ENCODE measurements around the gene S100P. TPM values are rescaled to one million over a fixed set of nuclear protein-coding genes. Genes with fewer than 3 reads are reported as not detected.
"Not testable (repeated sequence)": the region's sequence is repeated elsewhere in the genome, so short reads cannot be mapped to it uniquely, and the experiment has no call there.

The S100P gene
- total and polyA plus RNA-seq, 2 donors from 2014 or later, result not detected

DNA sequence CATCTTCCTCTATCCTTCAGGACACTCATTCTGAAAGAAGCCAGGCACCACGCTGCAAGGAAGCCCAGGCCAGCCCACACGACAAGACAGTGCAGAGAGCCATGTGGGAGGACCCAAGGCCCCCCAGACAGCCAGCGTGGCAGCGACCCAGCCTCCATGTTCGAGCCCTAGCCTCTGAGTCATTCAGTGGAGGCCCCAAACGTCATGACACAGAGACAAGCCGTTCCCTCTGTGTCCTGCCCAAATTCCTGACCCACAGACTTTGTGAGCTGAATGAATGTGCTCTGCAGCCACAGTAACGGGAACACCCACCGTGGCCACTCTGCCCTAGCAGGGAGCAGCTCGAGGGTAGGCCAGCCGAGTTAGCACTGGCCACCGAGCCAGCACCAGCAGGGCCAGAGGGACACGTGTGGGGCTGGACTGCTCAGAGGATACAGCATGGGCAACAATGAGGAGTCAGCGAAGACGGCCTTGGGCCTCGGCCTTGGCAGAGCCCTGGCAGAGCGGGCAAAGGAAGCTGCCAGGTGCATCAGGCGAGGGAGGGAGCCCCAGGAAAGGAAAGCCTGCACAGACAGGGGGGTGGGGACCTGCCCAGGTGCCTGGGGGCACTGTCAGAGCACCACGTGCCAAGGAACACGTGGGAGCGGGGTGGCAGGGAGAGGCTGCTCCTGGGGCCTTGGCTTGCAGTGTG is 30.9 kb downstream of the S100P start:
- FAIRE-seq (no peak), DNase-seq (peak in 1 of 5 donors; percentile 75)
- H3K9me3 ChIP-seq (ENCODE audit: control insufficient read depth in 2 of 3, insufficient read depth in 1 of 3, low read length in 3 of 3), result peaks cover 0 to 5% (median 0%) of the 10 kb centered on the region in 3 donors
- H3K4me3 ChIP-seq (ENCODE audit: low read length in 3 of 3), result no peak overlapping the region
- no peak overlapping the region for H3K27ac ChIP-seq (ENCODE audit: low read depth in 2 of 2, low read length in 2 of 2)
- intact Hi-C loops (cut with DNase I), result loop anchor here (5.0 kb wide), 1 partner anchor 148 kb away; no protein-coding TSS in a partner anchor
- no peaks in the 10 kb centered on the region for H3K36me3 ChIP-seq (ENCODE audit: control insufficient read depth in 2 of 3, insufficient read depth in 3 of 3, low read length in 3 of 3)
- H3K9ac ChIP-seq (ENCODE audit: low read length in 3 of 3), result no peak overlapping the region
- no peaks in the 10 kb centered on the region for H3K27me3 ChIP-seq (ENCODE audit: control insufficient read depth, insufficient read depth, low read length)
- TF ChIP-seq, protein P1, sequence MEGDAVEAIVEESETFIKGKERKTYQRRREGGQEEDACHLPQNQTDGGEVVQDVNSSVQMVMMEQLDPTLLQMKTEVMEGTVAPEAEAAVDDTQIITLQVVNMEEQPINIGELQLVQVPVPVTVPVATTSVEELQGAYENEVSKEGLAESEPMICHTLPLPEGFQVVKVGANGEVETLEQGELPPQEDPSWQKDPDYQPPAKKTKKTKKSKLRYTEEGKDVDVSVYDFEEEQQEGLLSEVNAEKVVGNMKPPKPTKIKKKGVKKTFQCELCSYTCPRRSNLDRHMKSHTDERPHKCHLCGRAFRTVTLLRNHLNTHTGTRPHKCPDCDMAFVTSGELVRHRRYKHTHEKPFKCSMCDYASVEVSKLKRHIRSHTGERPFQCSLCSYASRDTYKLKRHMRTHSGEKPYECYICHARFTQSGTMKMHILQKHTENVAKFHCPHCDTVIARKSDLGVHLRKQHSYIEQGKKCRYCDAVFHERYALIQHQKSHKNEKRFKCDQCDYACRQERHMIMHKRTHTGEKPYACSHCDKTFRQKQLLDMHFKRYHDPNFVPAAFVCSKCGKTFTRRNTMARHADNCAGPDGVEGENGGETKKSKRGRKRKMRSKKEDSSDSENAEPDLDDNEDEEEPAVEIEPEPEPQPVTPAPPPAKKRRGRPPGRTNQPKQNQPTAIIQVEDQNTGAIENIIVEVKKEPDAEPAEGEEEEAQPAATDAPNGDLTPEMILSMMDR (IDR thresholded peaks at IDR 0.05; ENCODE audit: borderline replicate concordance, extremely low read depth, insufficient read depth), result no peak
- peaks cover 0 to 5% (median 0%) of the 10 kb centered on the region in 3 donors for H3K4me1 ChIP-seq (ENCODE audit: control insufficient read depth in 2 of 3, insufficient read depth in 2 of 3, low read depth in 1 of 3, low read length in 3 of 3)

DNA sequence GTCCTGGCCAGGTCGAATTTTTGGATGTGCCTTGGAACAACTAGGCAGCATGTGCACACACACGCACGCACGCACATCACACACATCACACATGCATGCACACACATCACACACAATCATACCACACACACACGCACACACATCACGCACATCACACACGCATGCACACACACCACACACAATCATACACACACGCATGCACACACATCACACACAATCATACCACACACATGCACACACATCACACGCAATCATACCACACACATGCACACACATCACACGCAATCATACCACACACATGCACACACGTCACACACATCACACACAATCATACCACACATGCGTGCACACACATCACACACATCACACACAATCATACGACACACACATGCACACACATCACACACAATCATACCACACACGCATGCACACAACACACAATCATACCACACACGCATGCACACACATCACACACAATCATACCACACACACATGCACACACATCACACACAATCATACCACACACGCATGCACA is 31.8 kb downstream of the S100P start:
- peak overlapping the region in 1 of 3 donors; percentile 42 for H3K4me3 ChIP-seq (ENCODE audit: low read length in 3 of 3)
- not testable (repeated sequence) for H3K36me3 ChIP-seq (ENCODE audit: control insufficient read depth in 2 of 3, insufficient read depth in 3 of 3, low read length in 3 of 3); H3K27ac ChIP-seq (ENCODE audit: low read depth in 2 of 2, low read length in 2 of 2); H3K9ac ChIP-seq (ENCODE audit: low read length in 3 of 3); H3K4me1 ChIP-seq (ENCODE audit: control insufficient read depth in 2 of 3, insufficient read depth in 2 of 3, low read depth in 1 of 3, low read length in 3 of 3); DNase-seq; FAIRE-seq; H3K27me3 ChIP-seq (ENCODE audit: control insufficient read depth, insufficient read depth, low read length); H3K9me3 ChIP-seq (ENCODE audit: control insufficient read depth in 2 of 3, insufficient read depth in 1 of 3, low read length in 3 of 3)
- intact Hi-C loops (cut with DNase I), result loop anchor here (5.0 kb wide), 1 partner anchor 147 kb away; no protein-coding TSS in a partner anchor

DNA sequence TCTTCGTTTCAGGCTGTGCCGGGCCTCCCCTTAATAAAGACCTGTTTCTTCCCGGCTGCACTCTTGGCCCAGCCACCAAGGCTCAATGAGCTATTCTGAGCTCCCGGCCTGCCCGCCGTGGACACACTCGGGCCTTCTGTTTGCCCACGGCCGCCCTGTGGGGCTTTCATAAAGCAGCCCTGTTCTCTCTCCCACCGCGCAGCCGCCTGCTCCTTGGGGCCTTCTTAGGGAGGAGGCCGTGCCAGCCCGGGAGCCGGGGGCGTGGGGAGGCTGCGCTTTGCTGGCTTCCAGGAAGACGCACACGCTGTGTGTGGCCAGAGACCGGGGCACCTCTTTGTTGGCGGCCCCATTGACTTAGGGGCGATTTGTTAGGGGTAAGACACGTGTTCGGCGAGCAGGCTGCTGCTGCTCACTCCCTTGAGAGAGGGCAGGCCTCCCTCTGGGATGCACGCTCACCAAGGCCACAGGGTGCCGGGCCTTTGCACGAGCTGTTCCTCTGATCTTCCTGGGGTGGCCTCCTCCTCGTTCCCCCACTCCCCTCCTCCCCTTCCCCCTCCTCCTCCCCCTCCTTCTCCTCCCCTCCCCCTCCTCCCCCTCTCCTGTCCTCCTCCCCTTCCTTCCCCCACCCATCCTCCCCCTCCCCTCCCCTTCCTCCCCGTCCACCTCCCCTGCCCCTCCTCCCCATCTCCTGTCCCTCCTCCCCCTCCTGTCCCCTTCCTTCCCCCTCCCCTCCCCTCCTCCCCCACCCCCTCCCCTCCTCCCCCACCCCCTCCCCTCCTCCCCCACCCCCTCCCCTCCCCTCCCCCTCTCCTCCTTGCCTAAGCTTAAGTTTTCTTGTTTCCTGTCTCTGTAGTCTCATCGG is 33.6 kb downstream of the S100P start:
- intact Hi-C loops (cut with DNase I), result loop anchor here (5.0 kb wide), 1 partner anchor 145 kb away; no protein-coding TSS in a partner anchor
- Histone ChIP-seq H3K9ac (ENCODE audit: low read length in 3 of 3) (no peak overlapping the region), H3K27me3 (ENCODE audit: control insufficient read depth, insufficient read depth, low read length) (no peaks in the 10 kb centered on the region), H3K27ac (ENCODE audit: low read depth in 2 of 2, low read length in 2 of 2) (no peak overlapping the region), H3K4me1 (ENCODE audit: control insufficient read depth in 2 of 3, insufficient read depth in 2 of 3, low read depth in 1 of 3, low read length in 3 of 3) (no peaks in the 10 kb centered on the region), H3K9me3 (ENCODE audit: control insufficient read depth in 2 of 3, insufficient read depth in 1 of 3, low read length in 3 of 3) (peaks cover 0 to 5% (median 0%) of the 10 kb centered on the region in 3 donors), H3K4me3 (ENCODE audit: low read length in 3 of 3) (no peak overlapping the region), H3K36me3 (ENCODE audit: control insufficient read depth in 2 of 3, insufficient read depth in 3 of 3, low read length in 3 of 3) (no peaks in the 10 kb centered on the region)
- TF ChIP-seq, protein P1 (IDR thresholded peaks at IDR 0.05; ENCODE audit: borderline replicate concordance, extremely low read depth, insufficient read depth), result no peak
- no peak for FAIRE-seq
- DNase-seq, result peak in 2 of 5 donors; percentile 61 to 89

DNA sequence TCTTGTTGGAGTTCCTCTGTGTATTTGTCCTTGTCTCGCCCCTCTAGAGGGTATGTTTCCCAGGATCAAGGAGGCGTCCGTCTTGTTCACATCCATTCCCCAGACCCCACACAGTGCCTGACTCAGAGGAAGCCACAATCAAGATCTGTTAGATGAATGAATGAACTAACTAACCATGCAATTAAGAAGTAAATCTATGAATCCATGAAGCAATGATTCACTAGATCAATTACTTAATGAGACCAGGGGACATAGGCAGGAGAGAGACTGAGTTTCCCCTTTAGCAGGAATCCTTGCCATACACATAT is 34.2 kb downstream of the S100P start:
- intact Hi-C loops (cut with DNase I), result loop anchor here (5.0 kb wide), 1 partner anchor 144 kb away; no protein-coding TSS in a partner anchor
- DNase-seq (no peak), FAIRE-seq (no peak)
- no peak overlapping the region for H3K9ac ChIP-seq (ENCODE audit: low read length in 3 of 3)
- no peaks in the 10 kb centered on the region for H3K36me3 ChIP-seq (ENCODE audit: control insufficient read depth in 2 of 3, insufficient read depth in 3 of 3, low read length in 3 of 3)
- H3K27me3 ChIP-seq (ENCODE audit: control insufficient read depth, insufficient read depth, low read length), result no peaks in the 10 kb centered on the region
- H3K4me1 ChIP-seq (ENCODE audit: control insufficient read depth in 2 of 3, insufficient read depth in 2 of 3, low read depth in 1 of 3, low read length in 3 of 3), result no peaks in the 10 kb centered on the region
- no peak overlapping the region for H3K27ac ChIP-seq (ENCODE audit: low read depth in 2 of 2, low read length in 2 of 2)
- H3K9me3 ChIP-seq (ENCODE audit: control insufficient read depth in 2 of 3, insufficient read depth in 1 of 3, low read length in 3 of 3), result peaks cover 0 to 5% (median 0%) of the 10 kb centered on the region in 3 donors
- TF ChIP-seq, protein P1 (IDR thresholded peaks at IDR 0.05; ENCODE audit: borderline replicate concordance, extremely low read depth, insufficient read depth), result no peak
- H3K4me3 ChIP-seq (ENCODE audit: low read length in 3 of 3), result no peak overlapping the region

Measured in kidney (tissue), 14 donors.